GM06990 (cell line): ENCODE measurements around the gene ABCC5.
"Not testable (repeated sequence)": the region's sequence is repeated elsewhere in the genome, so short reads cannot be mapped to it uniquely, and the experiment has no call there.

Source experiments
- DNase-seq: peaks from one replicate; pipeline ENCODE4 v3.0.0-alpha.2; 2011; ENCODE audit not compliant: insufficient read length; ENCODE audit errors: extremely low read depth
- H3K27me3 ChIP-seq: replicated peaks from 2 replicates; pipeline ENCODE4 v1.6.0; 2011; ENCODE audit warnings: low read length; ENCODE audit not compliant: control insufficient read depth, insufficient read depth
- H3K36me3 ChIP-seq: 2 replicates; pipeline ENCODE4 v1.5.1; 2011; ENCODE audit warnings: low read length; ENCODE audit not compliant: control insufficient read depth, insufficient read depth
- H3K4me3 ChIP-seq: replicated peaks from 2 replicates; pipeline ENCODE4 v1.5.1; 2011; ENCODE audit warnings: low read depth, mild to moderate bottlenecking, control low read depth, low read length
- TF ChIP-seq, protein P1 (sequence below): IDR thresholded peaks from 2 replicates; pipeline ENCODE4 v1.5.1; 2011; ENCODE audit warnings: low read length, control low read depth, mild to moderate bottlenecking, inconsistent platforms; ENCODE audit not compliant: insufficient read depth, poor library complexity, severe bottlenecking

Gene ABCC5

DNA sequence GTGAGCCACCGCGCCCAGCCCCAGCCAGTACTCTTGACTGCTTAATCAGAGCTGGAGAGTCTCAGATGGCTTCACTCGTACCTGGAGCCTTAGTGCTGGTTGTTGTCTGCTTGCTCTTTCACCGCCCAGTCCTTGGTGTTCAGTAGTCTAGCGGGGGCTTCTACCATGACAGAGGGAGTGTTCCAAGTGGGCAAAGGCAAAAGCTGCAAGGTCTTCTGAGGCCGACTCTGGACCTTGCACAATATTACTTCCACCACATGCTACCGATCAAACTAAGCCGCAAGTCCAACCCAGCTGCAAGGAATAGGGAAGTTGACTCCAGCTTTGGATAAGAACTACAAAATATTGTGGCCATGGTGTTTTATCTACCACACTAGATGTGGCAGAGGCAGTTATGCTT is 139.6 kb downstream of the ABCC5 start:
- Histone ChIP-seq H3K4me3 (no peak overlapping the region), H3K36me3 (peaks cover 2% of the 10 kb centered on the region), H3K27me3 (no peaks in the 10 kb centered on the region)
- TF ChIP-seq, protein P1, sequence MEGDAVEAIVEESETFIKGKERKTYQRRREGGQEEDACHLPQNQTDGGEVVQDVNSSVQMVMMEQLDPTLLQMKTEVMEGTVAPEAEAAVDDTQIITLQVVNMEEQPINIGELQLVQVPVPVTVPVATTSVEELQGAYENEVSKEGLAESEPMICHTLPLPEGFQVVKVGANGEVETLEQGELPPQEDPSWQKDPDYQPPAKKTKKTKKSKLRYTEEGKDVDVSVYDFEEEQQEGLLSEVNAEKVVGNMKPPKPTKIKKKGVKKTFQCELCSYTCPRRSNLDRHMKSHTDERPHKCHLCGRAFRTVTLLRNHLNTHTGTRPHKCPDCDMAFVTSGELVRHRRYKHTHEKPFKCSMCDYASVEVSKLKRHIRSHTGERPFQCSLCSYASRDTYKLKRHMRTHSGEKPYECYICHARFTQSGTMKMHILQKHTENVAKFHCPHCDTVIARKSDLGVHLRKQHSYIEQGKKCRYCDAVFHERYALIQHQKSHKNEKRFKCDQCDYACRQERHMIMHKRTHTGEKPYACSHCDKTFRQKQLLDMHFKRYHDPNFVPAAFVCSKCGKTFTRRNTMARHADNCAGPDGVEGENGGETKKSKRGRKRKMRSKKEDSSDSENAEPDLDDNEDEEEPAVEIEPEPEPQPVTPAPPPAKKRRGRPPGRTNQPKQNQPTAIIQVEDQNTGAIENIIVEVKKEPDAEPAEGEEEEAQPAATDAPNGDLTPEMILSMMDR: no peak
- DNase-seq: no peak

DNA sequence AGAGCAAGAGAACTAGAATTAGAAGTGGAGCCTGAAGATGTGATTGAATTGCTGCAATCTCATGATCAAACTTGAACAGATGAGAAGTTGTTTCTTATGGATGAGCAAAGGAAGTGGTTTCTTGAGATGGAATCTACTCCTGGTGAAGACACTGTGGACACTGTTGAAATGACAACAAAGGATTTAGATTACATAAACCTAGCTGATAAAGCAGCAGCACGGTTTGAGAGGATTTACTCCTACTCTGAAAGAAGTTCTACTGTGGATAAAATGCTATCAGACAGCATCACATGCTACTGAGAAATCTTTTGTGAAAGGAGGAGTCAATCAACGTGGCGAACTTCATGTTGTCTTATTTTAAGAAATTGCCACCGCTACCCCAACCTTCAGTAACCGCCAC is 140.5 kb downstream of the ABCC5 start:
- H3K4me3 ChIP-seq, DNase-seq, H3K36me3 ChIP-seq, H3K27me3 ChIP-seq: not testable (repeated sequence)

GRCh38 chr3:183875411-183875810 is 142.3 kb downstream of the ABCC5 start:
- peaks cover 2% of the 10 kb centered on the region for H3K36me3 ChIP-seq
- TF ChIP-seq, protein P1: no peak
- no peak for DNase-seq
- no peaks in the 10 kb centered on the region for H3K27me3 ChIP-seq
- no peak overlapping the region for H3K4me3 ChIP-seq

GRCh38 chr3:183873914-183874313 is 143.8 kb downstream of the ABCC5 start:
- no peak for DNase-seq
- Histone ChIP-seq H3K4me3 (no peak overlapping the region), H3K36me3 (peaks cover 2% of the 10 kb centered on the region), H3K27me3 (no peaks in the 10 kb centered on the region)
- TF ChIP-seq, protein P1: no peak

GRCh38 chr3:183871541-183871940 is 146.1 kb downstream of the ABCC5 start:
- no peak overlapping the region for H3K4me3 ChIP-seq

DNA sequence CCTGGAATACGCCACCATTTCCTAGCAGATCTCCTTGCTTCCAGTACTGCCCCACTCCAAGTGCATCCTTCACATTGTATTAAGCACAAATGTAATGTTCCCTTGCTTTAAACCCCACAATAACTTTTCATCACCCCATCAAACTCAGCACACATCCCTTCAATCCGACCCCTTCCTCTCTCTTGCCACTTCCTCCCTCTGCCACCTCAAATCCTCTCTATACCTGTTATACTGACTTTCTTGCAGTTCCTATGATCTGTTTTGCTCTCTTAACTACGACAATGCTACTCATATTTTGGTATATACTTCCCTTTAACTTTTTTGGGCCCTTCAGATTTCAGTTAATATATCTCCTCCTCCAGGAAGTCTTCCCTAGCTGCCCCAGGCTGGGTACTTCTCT is 147.1 kb downstream of the ABCC5 start:
- Histone ChIP-seq H3K27me3 (no peaks in the 10 kb centered on the region), H3K36me3 (no peaks in the 10 kb centered on the region)
- TF ChIP-seq, protein P1: no peak

More at GRCh38 chr3:183871541-183871940, 146.1 kb downstream of the ABCC5 start:
- DNase-seq: no peak
- TF ChIP-seq, protein P1: no peak
- H3K27me3 ChIP-seq: no peaks in the 10 kb centered on the region
- H3K36me3 ChIP-seq: no peaks in the 10 kb centered on the region

More for the DNA sequence above, 147.1 kb downstream of the ABCC5 start:
- DNase-seq: no peak
- no peak overlapping the region for H3K4me3 ChIP-seq
